Pancreas (tissue), 10 donors: ENCODE results near the gene CLDN6. TPM values are rescaled to one million over a fixed set of nuclear protein-coding genes. Genes with fewer than 3 reads are reported as not detected.

Experiments used
- ATAC-seq, 4 donors: fragments of 200-7000 bp; cut with Tn5 transposase; one replicate each; pipeline versions ENCODE4 v1.8.0 to v1.9.1; 2020; ENCODE audit warnings: mild to moderate bottlenecking in 4 of 4, moderate library complexity in 4 of 4
- DNase-seq, 6 donors: peaks; one replicate each; pipeline ENCODE4 v3.0.0-alpha.2; 2020
- FAIRE-seq: peaks from 2 replicates; lab custom pipeline; 2012; peaks lifted over from hg19 to GRCh38; lab: Jason Lieb, UNC
- H3K27ac ChIP-seq, 4 donors: fragments of 200-600 bp; sonication (generic); 1 replicate in 3 of 4; 2 replicates in 1 of 4; pipeline versions ENCODE4 v1.5.0 to v1.8.0; 2020
- H3K27me3 ChIP-seq, 4 donors: fragments of 200-600 bp; one replicate each; pipeline ENCODE4 v1.8.0; 2021
- H3K36me3 ChIP-seq, 3 donors: fragments of 200-600 bp; sonication (generic) in 1 of 3; one replicate each; pipeline versions ENCODE4 v1.5.0 to v1.8.0; 2020 to 2021
- H3K4me1 ChIP-seq, 3 donors: fragments of 200-600 bp; one replicate each; pipeline ENCODE4 v1.8.0; 2021
- H3K4me3 ChIP-seq, 4 donors: fragments of 200-600 bp; sonication (generic) in 2 of 4; one replicate each; pipeline versions ENCODE4 v1.5.0 to v1.8.0; 2020 to 2021
- H3K9me3 ChIP-seq, 4 donors: fragments of 200-600 bp; one replicate each; pipeline ENCODE4 v1.8.0; 2021
- WGBS, 2 donors: extraction: QIAGEN DNeasy Blood & Tissue Kit; methylation state at CpG; one replicate each; pipeline ENCODE4 v1.1.7; 2013; 5-methylcytosine and 5-hydroxymethylcytosine counted together
- intact Hi-C, 3 donors: fragments of 100-400 bp; cut with DNase I; formaldehyde crosslinking; loops; one replicate each; pipeline versions ENCODE4 v1.11.1 to v1.14.2; 2022
- polyA plus RNA-seq, 2 donors: library from polyadenylated mRNA; stranded (reverse); fragments of 200-250 nt; gene quantifications; one replicate each; pipeline ENCODE4 v1.2.3, GENCODE V29; 2013
- total RNA-seq, 6 donors: library from RNA; stranded (reverse); fragmentation: NEBNext Ultra II Directional in 4 of 6; extraction: Animal tissue kit (Norgen Biotek cat#: 25700) in 4 of 6; gene quantifications; one replicate each; pipeline versions ENCODE4 v1.2.1 to v1.2.4, GENCODE V29; 2021 to 2023
- TF ChIP-seq, protein P1 (sequence below), 4 donors: fragments of 200-600 bp; sonication (generic) in 3 of 4; IDR thresholded peaks; one replicate each; pipeline versions ENCODE4 v1.5.0 to v1.8.0; 2021; ENCODE audit warnings: antibody characterized with exemption in 4 of 4
- donor health status: healthy with polysubstance abuse.
- donor health status: DM: no; HTN: no; CAD: no; lungs with moderate emphysema.
- donor health status: DM: no; HTN: no; CAD: no.
- donor health status: control.
- donor health status: control.
- donor health status: Bipolar disorder and iron deficiency.
- donor health status: DM: yes; HTN: yes; CAD: no.
- donor health status: DM: no; HTN: no; CAD: no.
- donor health status: DM: no; HTN: no; CAD: no.
- donor health status: DM: yes; HTN: yes; CAD: no.

Gene CLDN6
- total and polyA plus RNA-seq, 8 donors: 0.12 to 5.1 (median 0.73) TPM

DNA sequence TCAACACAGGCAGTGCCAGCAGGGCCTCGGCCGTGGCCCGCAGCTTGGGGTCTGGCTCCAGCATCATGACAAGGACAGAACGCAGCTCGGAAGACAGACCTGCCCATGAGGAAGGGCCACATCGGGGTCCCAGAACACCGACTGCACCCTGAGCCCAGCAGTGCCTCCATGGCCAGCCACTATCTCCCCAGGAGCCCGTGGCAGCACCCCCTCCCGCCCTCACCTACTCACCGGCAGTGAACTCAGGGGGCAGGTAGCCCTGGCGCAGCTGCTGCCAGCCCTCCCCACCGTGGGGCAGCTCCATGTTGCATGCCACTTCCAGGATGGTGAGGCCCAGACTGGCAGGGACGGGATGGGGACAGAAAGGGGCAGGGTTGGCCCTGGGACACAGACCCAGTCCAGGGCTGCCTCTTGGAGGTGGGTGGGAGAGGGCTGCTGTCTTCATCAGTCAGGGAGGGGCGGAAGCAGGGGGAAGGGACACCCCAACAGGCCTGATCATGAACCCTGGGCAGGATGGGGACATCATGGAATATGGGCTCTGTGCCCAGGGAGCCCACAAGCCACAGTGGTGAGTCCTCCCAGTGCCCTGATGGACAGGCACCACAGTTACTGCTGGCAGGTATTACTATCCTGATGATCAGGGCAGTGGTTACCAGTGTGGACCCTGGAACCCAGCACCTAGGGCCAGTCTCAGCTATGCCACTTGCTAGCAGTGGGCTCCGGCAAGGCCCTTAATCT is 43.5 kb downstream of the CLDN6 start:
- Histone ChIP-seq H3K9me3 (no peaks in the 10 kb centered on the region), H3K27me3 (no peaks in the 10 kb centered on the region), H3K4me1 (peaks cover 15 to 28% (median 20%) of the 10 kb centered on the region in 3 donors), H3K4me3 (no peak overlapping the region), H3K36me3 (no peaks in the 10 kb centered on the region), H3K27ac (no peak overlapping the region)
- DNase-seq (peak in 1 of 6 donors; percentile 45), FAIRE-seq (no peak), ATAC-seq (no peak)
- intact Hi-C loops: no loop called here
- 93% methylated on average over 14 to 15 of the region's 15 CpGs for WGBS, 2 donors
- TF ChIP-seq, protein P1, sequence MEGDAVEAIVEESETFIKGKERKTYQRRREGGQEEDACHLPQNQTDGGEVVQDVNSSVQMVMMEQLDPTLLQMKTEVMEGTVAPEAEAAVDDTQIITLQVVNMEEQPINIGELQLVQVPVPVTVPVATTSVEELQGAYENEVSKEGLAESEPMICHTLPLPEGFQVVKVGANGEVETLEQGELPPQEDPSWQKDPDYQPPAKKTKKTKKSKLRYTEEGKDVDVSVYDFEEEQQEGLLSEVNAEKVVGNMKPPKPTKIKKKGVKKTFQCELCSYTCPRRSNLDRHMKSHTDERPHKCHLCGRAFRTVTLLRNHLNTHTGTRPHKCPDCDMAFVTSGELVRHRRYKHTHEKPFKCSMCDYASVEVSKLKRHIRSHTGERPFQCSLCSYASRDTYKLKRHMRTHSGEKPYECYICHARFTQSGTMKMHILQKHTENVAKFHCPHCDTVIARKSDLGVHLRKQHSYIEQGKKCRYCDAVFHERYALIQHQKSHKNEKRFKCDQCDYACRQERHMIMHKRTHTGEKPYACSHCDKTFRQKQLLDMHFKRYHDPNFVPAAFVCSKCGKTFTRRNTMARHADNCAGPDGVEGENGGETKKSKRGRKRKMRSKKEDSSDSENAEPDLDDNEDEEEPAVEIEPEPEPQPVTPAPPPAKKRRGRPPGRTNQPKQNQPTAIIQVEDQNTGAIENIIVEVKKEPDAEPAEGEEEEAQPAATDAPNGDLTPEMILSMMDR (IDR thresholded peaks at IDR 0.05): no peak

DNA sequence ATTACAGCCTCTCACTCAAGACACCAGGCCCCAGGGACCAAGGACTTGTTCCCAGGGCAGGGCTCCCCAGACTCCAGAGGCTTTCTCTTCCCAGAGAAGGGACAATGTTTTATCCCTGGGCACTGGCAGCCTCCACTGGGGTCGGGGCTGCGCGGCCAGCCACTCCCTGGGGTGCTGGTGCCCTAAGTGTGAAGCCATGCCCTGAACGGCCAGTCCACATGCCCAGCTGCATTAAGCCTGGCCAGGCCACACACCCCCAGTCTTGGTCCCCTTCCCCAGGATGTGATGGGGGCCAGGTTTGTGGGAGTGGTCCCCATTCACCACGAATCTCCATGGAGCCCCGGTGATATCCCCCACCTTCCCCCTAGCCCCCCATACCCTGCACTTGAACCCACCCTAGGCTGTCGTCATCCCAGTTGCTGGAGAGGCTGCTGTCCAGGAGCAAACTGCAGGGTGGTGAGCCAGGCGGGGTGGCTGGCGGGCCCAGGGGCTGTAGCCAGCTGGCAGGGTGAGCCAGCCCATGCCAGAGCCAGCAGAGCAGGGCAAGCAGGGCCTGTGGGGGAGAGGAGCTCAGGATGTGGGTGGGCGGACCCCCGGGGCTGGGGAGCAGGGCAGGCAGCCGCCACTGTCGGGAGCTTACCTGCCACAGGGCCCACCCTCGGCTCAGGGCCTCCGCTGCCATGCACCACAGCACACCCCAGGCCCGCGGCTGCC is 44.2 kb downstream of the CLDN6 start:
- ATAC-seq: no peak
- FAIRE-seq: no peak
- TF ChIP-seq, protein P1 (IDR thresholded peaks at IDR 0.05): no peak
- DNase-seq: no peak
- Histone ChIP-seq H3K4me3 (no peak overlapping the region), H3K4me1 (peaks cover 15 to 28% (median 20%) of the 10 kb centered on the region in 3 donors), H3K9me3 (no peaks in the 10 kb centered on the region), H3K27me3 (no peaks in the 10 kb centered on the region), H3K27ac (no peak overlapping the region), H3K36me3 (no peaks in the 10 kb centered on the region)
- 90 to 92% methylated on average over 15 to 17 of the region's 17 CpGs for WGBS, 2 donors
- intact Hi-C loops: no loop called here

DNA sequence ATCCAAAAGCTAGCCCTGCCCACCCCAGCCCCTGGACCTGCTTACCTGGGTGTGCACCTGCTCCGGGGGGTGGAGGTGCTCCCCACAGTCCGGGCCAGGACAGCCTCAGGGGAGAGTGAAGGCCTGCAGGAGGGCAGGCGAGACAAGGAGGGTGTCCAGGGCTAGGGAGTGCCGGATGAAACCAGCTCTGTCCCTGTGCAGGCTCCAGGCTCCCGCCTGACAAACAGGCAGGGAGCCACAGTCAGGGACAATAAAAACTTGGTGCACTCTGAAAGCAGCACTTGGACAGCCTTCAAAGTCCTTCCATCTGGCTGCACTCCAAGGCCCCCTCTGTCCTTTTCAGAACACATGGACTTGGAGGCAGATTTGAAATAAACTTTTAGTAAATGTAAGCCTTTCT is 44.9 kb downstream of the CLDN6 start:
- Histone ChIP-seq H3K9me3 (no peaks in the 10 kb centered on the region), H3K4me3 (no peak overlapping the region), H3K27me3 (peaks cover 0 to 2% (median 0%) of the 10 kb centered on the region in 4 donors), H3K36me3 (no peaks in the 10 kb centered on the region), H3K27ac (no peak overlapping the region), H3K4me1 (peaks cover 15 to 26% (median 18%) of the 10 kb centered on the region in 3 donors)
- FAIRE-seq (no peak), DNase-seq (peak in 1 of 6 donors; percentile 32), ATAC-seq (no peak)
- 73 to 78% methylated on average over 5 of the region's 5 CpGs for WGBS, 2 donors
- TF ChIP-seq, protein P1 (IDR thresholded peaks at IDR 0.05): no peak
- intact Hi-C loops: no loop called here

DNA sequence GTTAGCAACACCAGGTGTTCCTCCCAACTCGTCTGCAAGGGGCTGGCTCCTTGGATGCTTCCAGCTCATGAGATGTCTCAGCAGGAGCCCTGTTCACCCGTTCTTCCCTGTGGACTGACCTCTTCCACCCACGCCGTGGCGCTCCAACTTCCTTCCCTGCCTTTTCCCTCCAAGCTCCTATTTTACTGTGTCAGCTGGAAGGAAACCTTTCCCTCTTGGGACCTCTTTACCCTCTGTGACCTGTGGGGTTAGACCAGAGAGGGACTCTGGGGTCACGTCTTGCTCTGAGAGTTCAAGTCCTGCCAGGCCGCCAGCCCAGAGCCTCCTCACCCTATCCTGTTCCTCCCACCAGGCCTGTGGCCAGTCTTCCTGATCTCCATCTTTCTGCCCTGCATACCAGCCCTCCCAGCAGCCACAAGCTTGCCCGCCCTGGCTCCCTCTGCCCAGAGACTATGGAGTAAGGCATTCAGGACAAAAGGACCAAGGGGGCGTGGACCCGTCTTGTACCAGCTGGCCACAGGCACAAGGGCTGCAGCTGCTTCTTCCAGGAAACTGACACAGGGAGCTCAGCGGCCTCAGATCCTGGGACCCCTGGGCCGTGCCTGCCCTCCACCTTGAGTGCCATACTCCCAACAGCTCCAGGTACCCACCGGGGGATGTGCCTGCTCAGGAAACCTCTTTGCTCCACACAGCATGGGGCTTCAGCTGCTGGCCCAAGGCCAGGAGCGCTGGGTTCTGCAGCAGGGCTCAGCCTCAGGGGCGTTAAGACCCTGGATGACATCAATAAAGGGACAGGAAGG is 45.8 kb downstream of the CLDN6 start:
- 86 to 87% methylated on average over 15 of the region's 15 CpGs for WGBS, 2 donors
- Histone ChIP-seq H3K36me3 (no peaks in the 10 kb centered on the region), H3K4me1 (peaks cover 8 to 16% (median 11%) of the 10 kb centered on the region in 3 donors), H3K4me3 (no peak overlapping the region), H3K27ac (no peak overlapping the region), H3K9me3 (no peaks in the 10 kb centered on the region), H3K27me3 (peaks cover 0 to 12% (median 4%) of the 10 kb centered on the region in 4 donors)
- FAIRE-seq (no peak), ATAC-seq (no peak), DNase-seq (peak in 3 of 6 donors; percentile 21 to 63 (median 52))
- intact Hi-C loops: no loop called here
- TF ChIP-seq, protein P1 (IDR thresholded peaks at IDR 0.05): no peak
